GM18873 (cell line): ENCODE measurements around the gene BLOC1S1.

ENCODE experiments used
- ATAC-seq: cut with Tn5 transposase; IDR thresholded peaks from one replicate; pipeline ENCODE4 v1.9.1; 2021; ENCODE audit warnings: mild to moderate bottlenecking, moderate library complexity, moderate number of reproducible peaks; ENCODE audit not compliant: unreplicated experiment, low FRiP score

The BLOC1S1 gene

GRCh38 chr12:55693323-55694187 lies 22.3 kb upstream of the BLOC1S1 start:
- ATAC-seq = no peak

- no peak for ATAC-seq
Measured at GRCh38 chr12:55694188-55694515, 21.7 kb upstream of the BLOC1S1 start.

GRCh38 chr12:55694651-55695050 lies 21.2 kb upstream of the BLOC1S1 start:
- no peak for ATAC-seq

- no peak for ATAC-seq
Measured at GRCh38 chr12:55695349-55695748, 20.5 kb upstream of the BLOC1S1 start.

GRCh38 chr12:55696141-55696540 lies 19.7 kb upstream of the BLOC1S1 start:
- no peak for ATAC-seq

GRCh38 chr12:55696796-55697462 lies 18.9 kb upstream of the BLOC1S1 start:
- no peak for ATAC-seq

GRCh38 chr12:55697686-55698085 lies 18.2 kb upstream of the BLOC1S1 start:
- ATAC-seq = no peak

- no peak for ATAC-seq
Measured at GRCh38 chr12:55698241-55698955, 17.4 kb upstream of the BLOC1S1 start.

- no peak for ATAC-seq
Measured at GRCh38 chr12:55698965-55699364, 16.9 kb upstream of the BLOC1S1 start.

- no peak for ATAC-seq
Measured at GRCh38 chr12:55699471-55700055, 16.3 kb upstream of the BLOC1S1 start.

GRCh38 chr12:55700255-55701018 lies 15.4 kb upstream of the BLOC1S1 start:
- no peak for ATAC-seq

GRCh38 chr12:55702861-55703260 lies 13.0 kb upstream of the BLOC1S1 start:
- no peak for ATAC-seq

- no peak for ATAC-seq
Measured at GRCh38 chr12:55703288-55703687, 12.6 kb upstream of the BLOC1S1 start.

- ATAC-seq = no peak
Measured at GRCh38 chr12:55703901-55704761, 11.7 kb upstream of the BLOC1S1 start.

GRCh38 chr12:55704824-55705718 lies 10.8 kb upstream of the BLOC1S1 start:
- no peak for ATAC-seq

GRCh38 chr12:55705782-55706402 lies 10.0 kb upstream of the BLOC1S1 start:
- ATAC-seq = no peak

GRCh38 chr12:55706568-55707218 lies 9.2 kb upstream of the BLOC1S1 start:
- no peak for ATAC-seq
